Colonic mucosa (tissue), 4 donors: Measurements from ENCODE around the gene DYNC1I2. TPM values are rescaled to one million over a fixed set of nuclear protein-coding genes. Genes with fewer than 3 reads are reported as not detected.

Experiments
- DNase-seq: peaks from one replicate; pipeline ENCODE4 v3.0.0-alpha.2; 2020
- H3K27ac ChIP-seq: fragments of 200-600 bp; one replicate; pipeline ENCODE4 v1.8.0; 2021
- H3K27me3 ChIP-seq: fragments of 200-600 bp; one replicate; pipeline ENCODE4 v1.8.0; 2021
- H3K36me3 ChIP-seq: fragments of 200-600 bp; one replicate; pipeline ENCODE4 v1.8.0; 2021
- H3K4me1 ChIP-seq: fragments of 200-600 bp; one replicate; pipeline ENCODE4 v1.8.0; 2021; ENCODE audit warnings: mild to moderate bottlenecking
- H3K4me3 ChIP-seq: fragments of 200-600 bp; one replicate; pipeline ENCODE4 v1.8.0; 2021
- H3K9ac ChIP-seq, 2 donors: one replicate each; pipeline ENCODE4 v1.7.0; 2013; ENCODE audit warnings: control low read depth in 2 of 2, low read depth in 2 of 2, low read length in 2 of 2
- H3K9me3 ChIP-seq: fragments of 200-600 bp; one replicate; pipeline ENCODE4 v1.8.0; 2021
- CTCF ChIP-seq: fragments of 200-600 bp; IDR thresholded peaks from one replicate; pipeline ENCODE4 v1.8.0; 2022; ENCODE audit warnings: antibody characterized with exemption, mild to moderate bottlenecking
- intact Hi-C: fragments of 100-400 bp; cut with DNase I; formaldehyde crosslinking; loops from one replicate; pipeline ENCODE4 v1.14.1; 2022
- total RNA-seq, 2 donors: library from RNA; stranded (reverse); fragmentation: NEBNext Ultra II Directional in 1 of 2; extraction: Animal tissue kit (Norgen Biotek cat#: 25700) in 1 of 2; gene quantifications; one replicate each; pipeline ENCODE4 v1.2.1, GENCODE V29; 2021
- donor health status: healthy.
- donor health status: DM: no; HTN: no; CAD: no.
- donor health status: DM: no; HTN: no; CAD: no.

DYNC1I2 gene
- total RNA-seq, 2 donors from 2014 or later: 88.3 to 107 TPM

DNA sequence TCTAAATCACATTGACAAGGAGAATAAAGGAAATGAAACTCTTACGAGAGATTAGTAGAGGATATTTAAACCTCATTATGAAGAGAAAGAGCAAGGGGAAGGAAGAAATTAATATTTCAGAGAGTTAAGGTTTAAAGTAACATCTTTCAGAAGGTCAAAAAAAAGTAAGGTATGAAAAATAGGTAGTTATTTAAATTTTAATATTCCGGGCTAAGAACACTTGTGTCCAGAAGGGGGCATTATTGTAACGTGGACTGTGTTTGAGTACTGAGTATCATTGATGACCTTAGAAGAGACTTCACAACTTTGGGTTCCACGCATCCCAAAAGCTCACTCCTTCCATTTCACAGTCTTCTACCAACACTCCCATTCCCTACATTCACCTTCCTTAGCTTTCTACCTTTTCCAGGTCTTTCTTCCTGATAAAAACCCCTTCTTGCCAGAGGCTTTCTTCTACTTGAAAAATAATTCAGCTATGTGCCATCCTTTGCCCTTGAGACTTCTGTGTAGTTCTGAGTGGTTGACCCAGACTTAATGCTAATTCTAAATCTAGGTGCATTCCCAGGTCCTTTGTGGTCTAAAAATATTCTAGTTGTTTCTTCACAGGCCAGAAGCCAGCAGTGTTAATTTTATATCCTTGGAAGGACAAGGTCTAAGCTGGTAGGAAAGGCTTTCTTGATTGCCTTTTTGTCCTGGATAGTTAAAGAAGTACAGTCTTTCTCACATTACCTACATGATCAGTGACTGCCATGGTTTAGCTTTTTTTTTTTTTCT, 16.5 kb downstream of the DYNC1I2 start:
- no peak overlapping the region for H3K4me3 ChIP-seq
- intact Hi-C loops: loop anchor here (10.0 kb wide), 1 partner anchor 401 kb away; the partner anchor contains the start of gene DLX2
- H3K27ac ChIP-seq: no peak overlapping the region
- H3K4me1 ChIP-seq: no peaks in the 10 kb centered on the region
- H3K9ac ChIP-seq: no peak overlapping the region
- TF ChIP-seq CTCF: peak; percentile 20
- H3K36me3 ChIP-seq: peaks cover 4% of the 10 kb centered on the region
- H3K9me3 ChIP-seq: no peaks in the 10 kb centered on the region
- H3K27me3 ChIP-seq: no peaks in the 10 kb centered on the region
- no peak for DNase-seq

DNA sequence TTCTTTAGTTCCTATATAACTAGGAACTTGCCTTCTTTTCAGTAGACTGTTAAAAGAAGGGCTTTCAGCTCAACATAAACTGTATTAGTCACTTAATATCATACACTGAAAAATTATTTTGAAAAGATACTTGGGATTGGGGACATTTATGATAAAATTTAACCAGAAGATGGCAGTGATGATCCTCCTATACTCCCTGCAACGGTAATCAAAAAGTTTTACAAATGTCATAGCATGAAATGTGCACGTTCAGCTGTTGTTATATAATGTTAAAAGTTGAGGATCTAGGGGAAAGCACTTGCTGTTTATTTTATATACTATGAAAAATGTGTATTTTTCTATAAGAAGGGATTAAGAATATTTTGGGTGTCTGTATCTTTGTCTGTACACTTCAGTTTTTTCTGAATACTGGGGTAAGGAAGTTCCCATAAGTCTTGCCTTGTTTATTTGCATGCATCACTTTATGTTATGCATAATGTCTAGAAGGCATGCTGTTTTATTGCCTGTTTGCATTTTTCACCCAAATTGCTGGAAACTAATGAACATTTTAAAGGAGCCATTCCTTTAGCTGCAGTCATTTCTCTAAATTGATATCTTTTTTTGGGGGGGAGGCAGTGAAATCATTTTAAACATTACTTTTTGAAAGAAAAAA, 19.0 kb downstream of the DYNC1I2 start:
- DNase-seq: no peak
- Histone ChIP-seq H3K36me3 (peaks cover 4% of the 10 kb centered on the region), H3K4me3 (no peak overlapping the region), H3K9me3 (no peaks in the 10 kb centered on the region), H3K27me3 (no peaks in the 10 kb centered on the region), H3K27ac (no peak overlapping the region), H3K9ac (no peak overlapping the region), H3K4me1 (no peaks in the 10 kb centered on the region)
- peak; percentile 16 for TF ChIP-seq CTCF
- intact Hi-C loops: loop anchor here (10.0 kb wide), 1 partner anchor 399 kb away; the partner anchor contains the start of gene DLX2

DNA sequence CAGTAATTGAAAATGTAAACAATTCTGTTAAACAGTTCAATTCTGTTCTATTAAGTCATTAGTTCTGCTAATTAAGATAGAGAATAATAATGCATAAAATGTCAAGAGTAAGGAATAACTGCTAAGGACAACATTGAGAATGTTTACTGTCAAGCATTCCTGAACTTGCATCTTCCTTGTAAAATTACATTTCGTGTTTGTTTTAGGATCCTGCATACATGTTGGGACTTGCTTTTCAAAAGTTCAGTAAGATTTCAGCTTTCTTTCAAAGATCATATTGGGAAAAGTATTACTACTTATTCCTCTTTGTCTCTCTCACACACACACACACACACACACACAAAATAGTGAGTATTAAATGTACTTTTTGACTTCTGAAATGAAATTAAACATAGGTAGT, 20.5 kb downstream of the DYNC1I2 start:
- no peak for TF ChIP-seq CTCF
- Histone ChIP-seq H3K27ac (no peak overlapping the region), H3K9me3 (no peaks in the 10 kb centered on the region), H3K36me3 (peaks cover 4% of the 10 kb centered on the region), H3K4me3 (no peak overlapping the region), H3K9ac (no peak overlapping the region), H3K4me1 (peaks cover 4% of the 10 kb centered on the region), H3K27me3 (no peaks in the 10 kb centered on the region)
- no peak for DNase-seq
- intact Hi-C loops: loop anchor here (10.0 kb wide), 1 partner anchor 397 kb away; the partner anchor contains the start of gene DLX2

GRCh38 chr2:171709011-171709685, 21.9 kb downstream of the DYNC1I2 start:
- Histone ChIP-seq H3K4me3 (no peak overlapping the region), H3K9me3 (no peaks in the 10 kb centered on the region), H3K4me1 (peaks cover 4% of the 10 kb centered on the region), H3K27ac (no peak overlapping the region), H3K9ac (no peak overlapping the region), H3K27me3 (no peaks in the 10 kb centered on the region), H3K36me3 (peaks cover 4% of the 10 kb centered on the region)
- no peak for TF ChIP-seq CTCF
- intact Hi-C loops: loop anchor here (10.0 kb wide), 1 partner anchor 396 kb away; the partner anchor contains the start of gene DLX2
- no peak for DNase-seq

GRCh38 chr2:171711351-171711750, 24.1 kb downstream of the DYNC1I2 start:
- Histone ChIP-seq H3K36me3 (peaks cover 10% of the 10 kb centered on the region), H3K27ac (no peak overlapping the region), H3K4me1 (peaks cover 4% of the 10 kb centered on the region), H3K4me3 (no peak overlapping the region), H3K27me3 (no peaks in the 10 kb centered on the region), H3K9ac (no peak overlapping the region), H3K9me3 (no peaks in the 10 kb centered on the region)
- intact Hi-C loops: no loop called here
- TF ChIP-seq CTCF: no peak
- DNase-seq: no peak
